Epithelial cell of prostate (primary cell): ENCODE results near the gene NEK3.
"Not testable (repeated sequence)": the region's sequence is repeated elsewhere in the genome, so short reads cannot be mapped to it uniquely, and the experiment has no call there.

Experiments
- DNase-seq: peaks from one replicate; pipeline ENCODE4 v3.0.0-alpha.2; 2011; ENCODE audit warnings: low read depth, low spot score
- H3K27ac ChIP-seq: fragments of 450-650 bp; 2 replicates; pipeline ENCODE4 v1.5.1; 2017; ENCODE audit warnings: mild to moderate bottlenecking

NEK3 gene

GRCh38 chr13:52159159-52159982 is at the start of gene NEK3:
Gene NEK3, minus strand, starts transcription at chr13:52159597. Its CDS starts 3,406 bp downstream, at chr13:52156191.
- peak within 1 kb of the TSS; percentile 32 for H3K27ac ChIP-seq
- DNase-seq = no peak

- not testable (repeated sequence) for H3K27ac ChIP-seq, DNase-seq
Observed at GRCh38 chr13:52208384-52208783, 49.0 kb upstream of the NEK3 start.

- DNase-seq, H3K27ac ChIP-seq: not testable (repeated sequence)
Observed at GRCh38 chr13:52207896-52208295, 48.5 kb upstream of the NEK3 start.

GRCh38 chr13:52207337-52207736 is 47.9 kb upstream of the NEK3 start:
- DNase-seq, H3K27ac ChIP-seq: not testable (repeated sequence)

- not testable (repeated sequence) for DNase-seq
- H3K27ac ChIP-seq = peak overlapping the region; percentile 47
Observed at GRCh38 chr13:52204546-52204945, 45.1 kb upstream of the NEK3 start.

- peak; percentile 81 for DNase-seq
- H3K27ac ChIP-seq = peak overlapping the region; percentile 47
Observed at GRCh38 chr13:52203864-52204263, 44.5 kb upstream of the NEK3 start.

- DNase-seq, H3K27ac ChIP-seq: not testable (repeated sequence)
Observed at GRCh38 chr13:52202506-52202905, 43.1 kb upstream of the NEK3 start.

GRCh38 chr13:52201439-52202193 is 42.2 kb upstream of the NEK3 start:
- H3K27ac ChIP-seq = not testable (repeated sequence)

GRCh38 chr13:52195401-52195837 is 36.0 kb upstream of the NEK3 start:
- no peak for DNase-seq

More at GRCh38 chr13:52201439-52202193, 42.2 kb upstream of the NEK3 start:
- DNase-seq = not testable (repeated sequence)

GRCh38 chr13:52194184-52194868 is 34.9 kb upstream of the NEK3 start:
- DNase-seq = peak; percentile 27
- H3K27ac ChIP-seq = peak overlapping the region; percentile 79

More at GRCh38 chr13:52195401-52195837, 36.0 kb upstream of the NEK3 start:
- H3K27ac ChIP-seq = no peak overlapping the region

GRCh38 chr13:52193587-52194183 is 34.3 kb upstream of the NEK3 start:
- DNase-seq = not testable (repeated sequence)
- H3K27ac ChIP-seq = peak overlapping the region; percentile 79

GRCh38 chr13:52187424-52188187 is 28.2 kb upstream of the NEK3 start:
- peak overlapping the region; percentile 5 for H3K27ac ChIP-seq
- not testable (repeated sequence) for DNase-seq

- DNase-seq = no peak
- no peak overlapping the region for H3K27ac ChIP-seq
Observed at GRCh38 chr13:52187029-52187423, 27.6 kb upstream of the NEK3 start.

GRCh38 chr13:52181316-52181954 is 22.0 kb upstream of the NEK3 start:
- DNase-seq, H3K27ac ChIP-seq: not testable (repeated sequence)

GRCh38 chr13:52179925-52180324 is 20.5 kb upstream of the NEK3 start:
- DNase-seq = no peak
- no peak overlapping the region for H3K27ac ChIP-seq

GRCh38 chr13:52177276-52177675 is 17.9 kb upstream of the NEK3 start:
- no peak for DNase-seq
- no peak overlapping the region for H3K27ac ChIP-seq

GRCh38 chr13:52173970-52174369 is 14.6 kb upstream of the NEK3 start:
- not testable (repeated sequence) for DNase-seq, H3K27ac ChIP-seq

GRCh38 chr13:52173373-52173772 is 14.0 kb upstream of the NEK3 start:
- no peak for DNase-seq
- no peak overlapping the region for H3K27ac ChIP-seq

GRCh38 chr13:52171686-52172085 is 12.3 kb upstream of the NEK3 start:
- DNase-seq, H3K27ac ChIP-seq: not testable (repeated sequence)
